ENCODE results near the gene MADD. TPM values are rescaled to one million over a fixed set of nuclear protein-coding genes. Genes with fewer than 3 reads are reported as not detected.

Gene MADD
- polyA plus RNA-seq, 3 donors = 36.5 to 37.9 (median 37.8) TPM

DNA sequence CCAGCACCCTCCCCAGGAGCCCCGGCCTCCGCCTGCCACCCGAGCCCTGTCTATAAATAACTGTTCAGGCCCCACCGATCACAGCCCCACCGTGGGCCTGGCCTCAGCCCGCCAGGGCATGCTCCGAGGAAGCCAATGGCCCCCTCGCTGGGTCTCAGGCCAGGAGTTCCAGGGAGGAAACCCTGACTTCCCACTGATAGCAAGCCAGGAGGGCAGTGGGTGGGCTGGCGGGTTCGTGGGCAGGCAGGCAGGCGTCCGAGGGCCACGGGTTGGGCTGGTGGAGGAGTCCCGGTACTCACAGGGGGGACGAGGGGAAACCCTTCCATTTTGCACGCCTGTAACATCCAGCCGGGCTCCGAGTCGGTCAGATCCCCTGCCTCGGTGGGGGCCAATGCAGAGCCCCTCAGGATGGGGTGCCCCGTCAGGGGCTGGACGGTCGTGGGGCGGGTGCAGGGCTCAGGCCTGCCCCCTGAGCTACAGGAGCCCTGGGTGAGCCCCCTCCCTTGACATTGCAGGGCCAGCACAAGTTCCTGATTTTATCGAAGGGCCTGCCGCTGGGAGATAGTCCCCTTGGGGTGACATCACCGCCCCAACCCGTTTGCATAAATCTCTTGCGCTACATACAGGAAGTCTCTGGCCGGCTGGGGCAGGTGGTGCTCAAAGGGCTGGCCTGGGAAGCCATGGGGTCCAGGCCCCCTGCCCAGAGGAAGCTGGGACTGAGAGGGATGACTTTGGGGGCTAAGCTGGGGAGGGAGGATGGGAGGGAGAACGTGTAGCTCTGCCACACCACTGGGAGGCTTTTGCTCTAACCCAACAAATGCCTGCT is 108.3 kb downstream of the MADD start, which contains the start of gene SPI1:
TSS of gene SPI1 (minus strand) at position 538 of the 826 bp plus-strand sequence. CDS start at position 344, 194 bp downstream.
- DNase-seq (ENCODE audit: low read depth in 3 of 3, low spot score in 2 of 3) = no peak

DNA sequence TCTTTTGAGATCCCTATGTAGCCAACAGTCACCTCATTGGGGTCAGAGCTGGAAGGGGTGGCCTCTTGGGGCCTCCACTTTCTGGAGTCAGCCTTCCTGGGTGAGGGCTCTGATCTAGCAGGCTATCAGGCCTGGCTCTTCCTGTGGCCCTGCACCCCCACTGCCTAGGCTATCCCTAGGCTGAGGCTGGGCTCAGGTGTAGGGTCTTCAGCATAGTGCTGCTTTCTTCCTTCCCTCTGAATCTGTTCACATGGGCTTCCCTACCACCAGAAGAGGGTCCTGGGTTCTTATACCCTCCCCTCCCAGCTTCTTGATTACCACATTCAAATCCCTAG is 108.9 kb downstream of the MADD start:
- DNase-seq (ENCODE audit: low read depth in 3 of 3, low spot score in 2 of 3) = no peak

DNA sequence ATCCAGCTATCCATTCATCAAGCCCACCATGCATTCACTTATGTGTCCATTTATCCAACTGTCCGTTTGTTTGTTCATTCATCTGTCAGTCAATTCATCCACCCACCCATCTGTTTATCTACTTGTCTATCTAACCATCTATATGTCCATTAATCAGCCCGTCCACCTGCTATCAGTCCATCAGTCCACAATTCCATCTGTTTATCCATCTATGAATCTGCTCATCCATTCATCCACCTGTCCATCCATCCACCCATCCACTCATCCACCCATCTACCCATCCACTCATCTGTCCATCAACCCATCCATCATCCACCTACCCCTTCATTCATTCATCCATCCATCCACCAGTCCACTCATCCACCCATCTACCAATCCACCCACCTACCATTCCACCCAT is 109.4 kb downstream of the MADD start:
- no peak for DNase-seq (ENCODE audit: low read depth in 3 of 3, low spot score in 2 of 3)

Other genes starting within 250 kb of the MADD start
- 10 to 100 TPM; 80.1 to 81.6 (median 81.0) TPM for gene ARFGAP2, start 93.3 kb upstream of the MADD start, polyA plus RNA-seq (ENCODE audit: insufficient read length in 3 of 3)
- gene PACSIN3, start 83.7 kb upstream of the MADD start, polyA plus RNA-seq (ENCODE audit: insufficient read length in 3 of 3) = 10 to 100 TPM; 27.2 to 34.3 (median 33.4) TPM
- 10 to 100 TPM; 20.8 to 24.2 (median 21.0) TPM for gene DDB2, start 55.2 kb upstream of the MADD start, polyA plus RNA-seq (ENCODE audit: insufficient read length in 3 of 3)
- gene ACP2, start 21.3 kb upstream of the MADD start, polyA plus RNA-seq (ENCODE audit: insufficient read length in 3 of 3) = 10 to 100 TPM; 48.0 to 55.0 (median 51.8) TPM
- gene NR1H3, start 12.1 kb upstream of the MADD start, polyA plus RNA-seq (ENCODE audit: insufficient read length in 3 of 3) = 10 to 100 TPM; 36.1 to 39.6 (median 39.2) TPM
- under 1 TPM; 0.08 to 0.64 (median 0.18) TPM for gene MYBPC3, start 82.6 kb downstream of the MADD start, polyA plus RNA-seq (ENCODE audit: insufficient read length in 3 of 3)
- gene SPI1, start 108.4 kb downstream of the MADD start, polyA plus RNA-seq (ENCODE audit: insufficient read length in 3 of 3) = 1 to 10 TPM; 2.5 to 3.7 (median 2.9) TPM
- gene SLC39A13, start 138.5 kb downstream of the MADD start, polyA plus RNA-seq (ENCODE audit: insufficient read length in 3 of 3) = 10 to 100 TPM; 37.3 to 45.0 (median 39.8) TPM
- gene PSMC3, start 156.3 kb downstream of the MADD start, polyA plus RNA-seq (ENCODE audit: insufficient read length in 3 of 3) = 100 to 1,000 TPM; 175 to 194 (median 176) TPM
- gene RAPSN, start 179.0 kb downstream of the MADD start, polyA plus RNA-seq (ENCODE audit: insufficient read length in 3 of 3) = under 1 TPM in 2 of 3 donors, not detected in 1; 0.13 to 0.14 TPM

Measured in right renal cortex interstitium (tissue), 3 donors.